HepG2 (cell line): ENCODE data around the gene CLDN9. TPM values are rescaled to one million over a fixed set of nuclear protein-coding genes. Genes with fewer than 3 reads are reported as not detected.

ENCODE experiments used
- BRF2 ChIP-seq: sonication (generic); formaldehyde crosslinking; IDR thresholded peaks from 2 replicates; pipeline ENCODE4 v1.8.1; 2022; ENCODE audit warnings: mild to moderate bottlenecking, missing genetic modification reagents
- CEBPG ChIP-seq: IDR thresholded peaks from 2 replicates; pipeline ENCODE4 v1.6.1; 2016
- HNRNPLL ChIP-seq: fragments of 200-400 bp; formaldehyde crosslinking; IDR thresholded peaks from 2 replicates; pipeline ENCODE4 v1.6.1; 2017; ENCODE audit warnings: mild to moderate bottlenecking, low read depth, low read length; ENCODE audit not compliant: poor library complexity, severe bottlenecking
- IKZF1 ChIP-seq: fragments of 450-650 bp; IDR thresholded peaks from 2 replicates; pipeline ENCODE4 v1.7.1; 2016
- IRF1 ChIP-seq: sonication (generic); formaldehyde crosslinking; IDR thresholded peaks from 2 replicates; pipeline ENCODE4 v1.4.0; 2020; ENCODE audit warnings: low read depth, mild to moderate bottlenecking, missing genetic modification reagents
- MEF2D ChIP-seq: sonication (generic); formaldehyde crosslinking; IDR thresholded peaks from 2 replicates; pipeline ENCODE4 v1.5.1; 2020; ENCODE audit warnings: mild to moderate bottlenecking, missing genetic modification reagents
- RFXANK ChIP-seq: IDR thresholded peaks from 2 replicates; pipeline ENCODE4 v1.6.1; 2016
- ZHX1 ChIP-seq: sonication (generic); formaldehyde crosslinking; IDR thresholded peaks from 2 replicates; pipeline ENCODE4 v1.8.1; 2022; ENCODE audit warnings: low read depth, mild to moderate bottlenecking, missing genetic modification reagents
- ZMYM2 ChIP-seq: sonication (generic); formaldehyde crosslinking; IDR thresholded peaks from 2 replicates; pipeline ENCODE4 v1.8.0; 2022; ENCODE audit warnings: mild to moderate bottlenecking, missing genetic modification reagents
- ZNF12 ChIP-seq: sonication (generic); formaldehyde crosslinking; IDR thresholded peaks from 2 replicates; pipeline ENCODE4 v1.5.0; 2020; ENCODE audit warnings: missing genetic modification reagents
- ZNF24 ChIP-seq: fragments of 450-650 bp; IDR thresholded peaks from 2 replicates; pipeline ENCODE4 v1.6.1; 2017; ENCODE audit warnings: antibody characterized with exemption, mild to moderate bottlenecking
- ZNF30 ChIP-seq: sonication (generic); formaldehyde crosslinking; IDR thresholded peaks from 2 replicates; pipeline ENCODE4 v1.5.0; 2020; ENCODE audit warnings: mild to moderate bottlenecking, missing genetic modification reagents
- ZNF354B ChIP-seq: sonication (generic); formaldehyde crosslinking; IDR thresholded peaks from 2 replicates; pipeline ENCODE4 v1.8.0; 2022; ENCODE audit warnings: mild to moderate bottlenecking, missing genetic modification reagents
- ZNF414 ChIP-seq: sonication (generic); formaldehyde crosslinking; IDR thresholded peaks from 2 replicates; pipeline ENCODE4 v1.5.0; 2020; ENCODE audit warnings: missing genetic modification reagents
- ZNF580 ChIP-seq: IDR thresholded peaks from 2 replicates; pipeline ENCODE4 v1.6.1; 2016; ENCODE audit warnings: low read depth, borderline replicate concordance
- ZNF691 ChIP-seq: sonication (generic); formaldehyde crosslinking; IDR thresholded peaks from 2 replicates; pipeline ENCODE4 v1.4.0; 2020; ENCODE audit warnings: missing genetic modification reagents, low read depth, mild to moderate bottlenecking, borderline replicate concordance
- ZSCAN12 ChIP-seq: sonication (generic); formaldehyde crosslinking; IDR thresholded peaks from 2 replicates; pipeline ENCODE4 v1.9.0; 2021; ENCODE audit warnings: mild to moderate bottlenecking, missing genetic modification reagents
- ZSCAN5A ChIP-seq: sonication (generic); formaldehyde crosslinking; IDR thresholded peaks from 2 replicates; pipeline ENCODE4 v1.8.0; 2022; ENCODE audit warnings: mild to moderate bottlenecking, missing genetic modification reagents, borderline replicate concordance
- ZSCAN9 ChIP-seq: IDR thresholded peaks from 2 replicates; pipeline ENCODE4 v1.6.1; 2016; ENCODE audit warnings: borderline replicate concordance
- polyA plus RNA-seq, 8 experiments: library from polyadenylated mRNA; depleted of rRNA in 3 of 8; stranded (reverse) in 7 of 8; unstranded in 1 of 8; fragments of >200 nt; fragmentation: Illumina TruSeq in 4 of 8; extraction: Trizol in 4 of 8; gene quantifications; 2 replicates each; pipeline versions ENCODE4 v1.2.1 to v1.2.3, GENCODE V29; 2011 to 2016; ENCODE audit warnings: low read depth in 4 of 8, missing spikeins in 1 of 8, mixed read lengths in 1 of 8; ENCODE audit not compliant: insufficient read depth in 1 of 8
- total RNA-seq, 5 experiments: library from RNA; depleted of rRNA; stranded (reverse); fragments of >200 nt; fragmentation: Illumina TruSeq; extraction: Trizol; gene quantifications; 2 replicates each; pipeline ENCODE4 v1.2.3, GENCODE V29; 2016; ENCODE audit warnings: low read depth in 1 of 5

Gene CLDN9
- total and polyA plus RNA-seq, 2 of the 13 experiments (the other 11 are each of a cell fraction or from before 2014, with no cell fraction given): 0.15 to 0.26 TPM

- TF ChIP-seq ZNF12 (CRISPR knock-in tag) (peak; percentile 89), MEF2D (peak; percentile 96), IKZF1 (no peak), ZNF580 (peak; percentile 97), HNRNPLL (peak; percentile 54), RFXANK (CRISPR knock-in tag) (no peak; the same call in 1 of the 2 replicates), ZNF354B (CRISPR knock-in tag) (0 out of 2 replicates have a peak, but pooled peaks have one; percentile 53), ZMYM2 (CRISPR knock-in tag) (0 out of 2 replicates have a peak, but pooled peaks have one; percentile 18), IRF1 (0 out of 2 replicates have a peak, but pooled peaks have one; percentile 68), ZHX1 (CRISPR knock-in tag) (no peak; the same call in 1 of the 2 replicates), ZSCAN9 (CRISPR knock-in tag) (peak; percentile 98), ZNF30 (CRISPR knock-in tag) (peak; percentile 93), ZNF691 (peak; percentile 98), CEBPG (CRISPR knock-in tag) (no peak), ZSCAN12 (CRISPR knock-in tag) (peak; percentile 82; the same call in 1 of the 2 replicates), ZSCAN5A (CRISPR knock-in tag) (peak; percentile 89), ZNF414 (peak; percentile 84; the same call in 1 of the 2 replicates), BRF2 (CRISPR knock-in tag) (0 out of 2 replicates have a peak, but pooled peaks have one; percentile 58), ZNF24 (no peak)
Observed at GRCh38 chr16:2968738-2969544, 43.8 kb upstream of the CLDN9 start, which contains the start of gene PAQR4 (continued).
